HEK293 (cell line): ENCODE results near the gene PROX2.
A peak's percentile ranks its signal among the peaks of the same experiment; 100 is the strongest.

Source experiments
- CTCF ChIA-PET: fragments of 350-600 bp; formaldehyde crosslinking; extraction: SDS; loops from one replicate; lab custom pipeline; 2021; ENCODE audit warnings: antibody characterized with exemption; lab: Yijun Ruan, JAX
- POLR2A ChIA-PET: fragments of 300-600 bp; formaldehyde crosslinking; extraction: SDS; loops from one replicate; lab custom pipeline; 2020; ENCODE audit warnings: antibody characterized with exemption, inconsistent platforms; lab: Yijun Ruan, JAX
- H3K27ac ChIP-seq: fragments of 200-500 bp; sonication (Bioruptor generic); 2 replicates; pipeline ENCODE4 v1.5.1; 2014; ENCODE audit warnings: low read depth, low read length, control low read depth, inconsistent platforms; ENCODE audit errors: extremely low read depth
- H3K36me3 ChIP-seq, 2 experiments: fragments of 200-500 bp in 1 of 2; sonication (Bioruptor generic) in 1 of 2; 1 replicate in 1 of 2; 2 replicates in 1 of 2; pipeline ENCODE4 v1.5.1; 2014 to 2017; ENCODE audit warnings: inconsistent platforms in 2 of 2, low read length in 2 of 2; ENCODE audit not compliant: control insufficient read depth in 2 of 2, insufficient read depth in 1 of 2
- H3K4me1 ChIP-seq: fragments of 200-500 bp; sonication (Bioruptor generic); 2 replicates; pipeline ENCODE4 v1.5.1; 2014; ENCODE audit warnings: mild to moderate bottlenecking, low read length, inconsistent platforms; ENCODE audit not compliant: control insufficient read depth, insufficient read depth
- H3K4me3 ChIP-seq: 2 replicates; pipeline ENCODE4 v1.5.1; 2011; ENCODE audit warnings: low read depth, mild to moderate bottlenecking, control low read depth, low read length, moderate library complexity
- H3K9me3 ChIP-seq: fragments of 200-500 bp; sonication (Bioruptor generic); 2 replicates; pipeline ENCODE4 v1.5.1; 2014; ENCODE audit warnings: low read depth, low read length, inconsistent platforms; ENCODE audit not compliant: control insufficient read depth, insufficient read depth
- GLIS1 ChIP-seq: fragments of 450-650 bp; formaldehyde crosslinking; IDR thresholded peaks from 2 replicates; pipeline ENCODE4 v1.5.1; 2016; ENCODE audit warnings: missing biosample characterization, missing genetic modification characterization
- KLF9 ChIP-seq: fragments of 450-650 bp; formaldehyde crosslinking; IDR thresholded peaks from 2 replicates; pipeline ENCODE4 v1.5.1; 2016; ENCODE audit warnings: missing biosample characterization, missing genetic modification characterization, low read depth
- OSR2 ChIP-seq: fragments of 450-650 bp; formaldehyde crosslinking; IDR thresholded peaks from 2 replicates; pipeline ENCODE4 v1.5.1; 2016; ENCODE audit warnings: missing biosample characterization, missing genetic modification characterization
- ZBTB44 ChIP-seq: fragments of 450-650 bp; IDR thresholded peaks from 2 replicates; pipeline ENCODE4 v1.5.1; 2018; ENCODE audit warnings: missing biosample characterization, mild to moderate bottlenecking, missing genetic modification characterization
- ZFP37 ChIP-seq: fragments of 450-650 bp; formaldehyde crosslinking; IDR thresholded peaks from 2 replicates; pipeline ENCODE4 v1.5.1; 2016; ENCODE audit warnings: missing biosample characterization, missing genetic modification characterization
- ZNF19 ChIP-seq: fragments of 450-650 bp; formaldehyde crosslinking; IDR thresholded peaks from 2 replicates; pipeline ENCODE4; 2016; ENCODE audit warnings: missing biosample characterization, missing genetic modification characterization, low read depth
- ZNF239 ChIP-seq: fragments of 450-650 bp; formaldehyde crosslinking; IDR thresholded peaks from 2 replicates; pipeline ENCODE4 v1.5.1; 2016; ENCODE audit warnings: missing biosample characterization, missing genetic modification characterization
- ZNF280D ChIP-seq: fragments of 450-650 bp; formaldehyde crosslinking; IDR thresholded peaks from 2 replicates; pipeline ENCODE4 v1.5.1; 2016; ENCODE audit warnings: missing biosample characterization, missing genetic modification characterization
- ZNF302 ChIP-seq: fragments of 450-650 bp; formaldehyde crosslinking; IDR thresholded peaks from 2 replicates; pipeline ENCODE4 v1.5.1; 2016; ENCODE audit warnings: missing biosample characterization, missing genetic modification characterization, low read depth
- ZNF37A ChIP-seq: fragments of 450-650 bp; IDR thresholded peaks from 2 replicates; pipeline ENCODE4 v1.5.1; 2018; ENCODE audit warnings: missing biosample characterization, missing genetic modification characterization
- ZNF391 ChIP-seq: fragments of 450-650 bp; formaldehyde crosslinking; IDR thresholded peaks from 2 replicates; pipeline ENCODE4 v1.5.1; 2016; ENCODE audit warnings: low read depth, missing biosample characterization, missing genetic modification characterization, borderline replicate concordance
- ZNF501 ChIP-seq: fragments of 450-650 bp; formaldehyde crosslinking; IDR thresholded peaks from 2 replicates; pipeline ENCODE4 v1.5.1; 2016; ENCODE audit warnings: missing biosample characterization, missing genetic modification characterization
- ZNF549 ChIP-seq: fragments of 450-650 bp; IDR thresholded peaks from 2 replicates; pipeline ENCODE4 v1.5.1; 2018; ENCODE audit warnings: missing biosample characterization, missing genetic modification characterization, mild to moderate bottlenecking, inconsistent platforms, moderate library complexity
- ZNF600 ChIP-seq: fragments of 450-650 bp; formaldehyde crosslinking; IDR thresholded peaks from 2 replicates; pipeline ENCODE4 v1.5.1; 2016; ENCODE audit warnings: missing biosample characterization, missing genetic modification characterization
- ZNF645 ChIP-seq: fragments of 450-650 bp; formaldehyde crosslinking; IDR thresholded peaks from 2 replicates; pipeline ENCODE4; 2016; ENCODE audit warnings: missing biosample characterization, missing genetic modification characterization
- ZNF658 ChIP-seq: fragments of 450-650 bp; formaldehyde crosslinking; IDR thresholded peaks from 2 replicates; pipeline ENCODE4; 2016; ENCODE audit warnings: missing biosample characterization, missing genetic modification characterization
- ZNF677 ChIP-seq: fragments of 450-650 bp; IDR thresholded peaks from 2 replicates; pipeline ENCODE4 v1.5.0; 2018; ENCODE audit warnings: missing biosample characterization, mild to moderate bottlenecking, missing genetic modification characterization, moderate library complexity
- ZNF701 ChIP-seq: fragments of 450-650 bp; formaldehyde crosslinking; IDR thresholded peaks from 2 replicates; pipeline ENCODE4 v1.5.1; 2016; ENCODE audit warnings: missing biosample characterization, missing genetic modification characterization
- ZNF747 ChIP-seq: fragments of 450-650 bp; formaldehyde crosslinking; IDR thresholded peaks from 2 replicates; pipeline ENCODE4 v1.5.1; 2016; ENCODE audit warnings: missing biosample characterization, missing genetic modification characterization

Gene PROX2

GRCh38 chr14:74871819-74872218 is 4.1 kb downstream of the PROX2 start:
- Histone ChIP-seq H3K4me3 (no peak overlapping the region), H3K27ac (no peak overlapping the region), H3K36me3 (no peaks in the 10 kb centered on the region), H3K9me3 (no peaks in the 10 kb centered on the region), H3K4me1 (no peaks in the 10 kb centered on the region)
- CTCF ChIA-PET = interaction anchor here (0.7 to 6.8 kb wide), 3 partner anchors 11 to 217 kb away, joined by 3 to 49 read pairs (median 12); no protein-coding TSS in a partner anchor
- TF ChIP-seq GLIS1 (tag by site-specific recombination) = peak; percentile 59
- TF ChIP-seq ZNF391 = no peak
- POLR2A ChIA-PET = interaction anchor here (0.6 to 1.3 kb wide), 3 partner anchors 9 to 191 kb away, joined by 3 to 9 read pairs (median 3); no protein-coding TSS in a partner anchor

GRCh38 chr14:74868739-74869138 is 7.2 kb downstream of the PROX2 start:
- H3K4me1 ChIP-seq = no peaks in the 10 kb centered on the region
- ChIA-PET CTCF (interaction anchor here (0.6 to 6.8 kb wide), 3 partner anchors 8 to 433 kb away, joined by 4 to 49 read pairs (median 5); no protein-coding TSS in a partner anchor), POLR2A (no interaction called here)
- no peaks in the 10 kb centered on the region for H3K36me3 ChIP-seq
- no peaks in the 10 kb centered on the region for H3K9me3 ChIP-seq
- no peak overlapping the region for H3K27ac ChIP-seq
- no peak overlapping the region for H3K4me3 ChIP-seq
- no peak for TF ChIP-seq ZNF658 (tag by site-specific recombination)
- no peak for TF ChIP-seq ZNF549
- no peak for TF ChIP-seq OSR2 (tag by site-specific recombination)
- no peak for TF ChIP-seq ZNF302 (tag by site-specific recombination)
- TF ChIP-seq ZFP37 (tag by site-specific recombination) = no peak
- TF ChIP-seq ZNF701 (tag by site-specific recombination) = no peak
- no peak for TF ChIP-seq ZNF747 (tag by site-specific recombination)
- TF ChIP-seq ZNF239 (tag by site-specific recombination) = no peak
- no peak for TF ChIP-seq ZBTB44 (tag by site-specific recombination)
- no peak for TF ChIP-seq ZNF677
- no peak for TF ChIP-seq ZNF280D (tag by site-specific recombination)
- TF ChIP-seq ZNF19 (tag by site-specific recombination) = no peak
- no peak for TF ChIP-seq ZNF501 (tag by site-specific recombination)
- no peak for TF ChIP-seq ZNF600 (tag by site-specific recombination)
- no peak for TF ChIP-seq ZNF645 (tag by site-specific recombination)
- no peak for TF ChIP-seq KLF9 (tag by site-specific recombination)
- no peak for TF ChIP-seq ZNF37A (tag by site-specific recombination)
